Hepatocyte (in vitro differentiated cells): ENCODE measurements around the gene PTS.

Source experiments
- CTCF ChIP-seq: fragments of 200-600 bp; sonication (generic); IDR thresholded peaks from 2 replicates; pipeline ENCODE4 v1.5.1; 2016; ENCODE audit warnings: antibody characterized with exemption, mild to moderate bottlenecking; ENCODE audit not compliant: poor library complexity
- EZH2 ChIP-seq: fragments of 200-600 bp; sonication (generic); IDR thresholded peaks from 2 replicates; pipeline ENCODE4 v1.6.1; 2016; ENCODE audit warnings: antibody characterized with exemption, mild to moderate bottlenecking, borderline replicate concordance
- EZH2phosphoT487 ChIP-seq: fragments of 200-600 bp; sonication (generic); IDR thresholded peaks from one replicate; pipeline ENCODE4 v1.6.1; 2018; ENCODE audit warnings: antibody characterized with exemption, mild to moderate bottlenecking, low read depth, moderate library complexity; ENCODE audit not compliant: unreplicated experiment, severe bottlenecking

- no peak for TF ChIP-seq EZH2
- TF ChIP-seq CTCF: no peak
- no peak for TF ChIP-seq EZH2phosphoT487
Measured at GRCh38 chr11:112179601-112180000, 46.6 kb upstream of the PTS start.
